ENCODE data around the gene ARHGEF37.

DNA sequence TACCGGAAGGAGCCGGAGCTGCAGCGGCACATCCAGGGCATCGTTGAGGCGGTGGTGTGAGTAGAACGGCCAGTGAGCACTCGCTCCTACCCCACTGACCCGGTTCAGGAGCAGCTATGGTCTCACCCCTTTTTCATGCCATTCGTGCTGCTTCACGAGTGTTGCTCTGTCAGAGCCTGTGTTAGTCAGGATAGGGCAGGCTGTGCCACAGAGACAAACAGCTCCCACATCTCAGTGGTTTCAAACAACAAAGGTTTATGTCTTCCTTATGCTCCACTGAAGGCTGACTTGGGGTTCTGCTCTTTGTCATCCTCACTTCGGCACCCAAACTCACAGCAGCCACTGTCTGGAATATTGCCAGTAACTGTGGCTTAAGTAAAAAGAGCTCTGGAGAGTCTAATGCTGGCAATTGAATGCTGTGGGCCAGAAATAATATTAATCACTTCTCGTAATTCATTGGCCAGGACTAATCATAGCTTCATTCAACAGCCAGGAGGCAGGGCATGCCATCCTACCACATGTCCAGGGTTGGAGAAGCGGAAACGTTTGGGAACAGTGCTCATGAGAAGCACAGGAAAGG lies 28.4 kb downstream of the ARHGEF37 start:
- TF ChIP-seq CTCF (conservative IDR thresholded peaks at IDR 0.05 in 1 of 2, IDR thresholded peaks at IDR 0.05 in 1 of 2; ENCODE audit: low read depth in 1 of 2, low read length in 2 of 2) (no peak), EZH2 (IDR thresholded peaks at IDR 0.05; ENCODE audit: low read length, missing control alignments) (no peak)

All from fibroblast of lung (primary cell).